Thymus (tissue), 14 donors: ENCODE measurements around the gene C1QTNF8. TPM values are rescaled to one million over a fixed set of nuclear protein-coding genes. Genes with fewer than 3 reads are reported as not detected.

ENCODE experiments used
- DNase-seq, 9 donors: peaks; one replicate each; pipeline ENCODE4 v3.0.0-alpha.2; 2013; ENCODE audit warnings: low spot score in 9 of 9, low read depth in 6 of 9, missing footprints in 1 of 9
- H3K27ac ChIP-seq, 2 donors: one replicate each; pipeline ENCODE4 v1.5.1; 2013; ENCODE audit warnings: control low read depth in 1 of 2, low read depth in 1 of 2, low read length in 1 of 2, mild to moderate bottlenecking in 1 of 2, moderate library complexity in 1 of 2
- H3K27me3 ChIP-seq, 2 donors: one replicate each; pipeline ENCODE4 v1.5.1; 2013; ENCODE audit warnings: low read length in 1 of 2; ENCODE audit not compliant: control insufficient read depth in 2 of 2, insufficient read depth in 1 of 2
- H3K36me3 ChIP-seq, 2 donors: one replicate each; pipeline ENCODE4 v1.5.1; 2013; ENCODE audit warnings: low read length in 1 of 2, mild to moderate bottlenecking in 1 of 2, moderate library complexity in 1 of 2; ENCODE audit not compliant: control insufficient read depth in 2 of 2, insufficient read depth in 2 of 2
- H3K4me1 ChIP-seq, 2 donors: one replicate each; pipeline ENCODE4 v1.5.1; 2013; ENCODE audit warnings: low read length in 2 of 2; ENCODE audit not compliant: control insufficient read depth in 2 of 2, insufficient read depth in 2 of 2
- H3K4me3 ChIP-seq, 2 donors: one replicate each; pipeline ENCODE4 v1.5.1; 2013; ENCODE audit warnings: low read length in 2 of 2, control low read depth in 1 of 2, mild to moderate bottlenecking in 1 of 2
- H3K9me3 ChIP-seq, 2 donors: one replicate each; pipeline ENCODE4 v1.5.1; 2013; ENCODE audit warnings: low read length in 1 of 2, mild to moderate bottlenecking in 1 of 2; ENCODE audit not compliant: control insufficient read depth in 2 of 2, insufficient read depth in 1 of 2
- WGBS: extraction: QIAGEN DNeasy Blood & Tissue Kit; methylation state at CpG from one replicate; pipeline ENCODE4 v1.1.7; 2013; 5-methylcytosine and 5-hydroxymethylcytosine counted together
- long read RNA-seq, 10 donors: transcript quantifications; one replicate each; lab custom pipeline, GENCODE V29; 2026
- polyA plus RNA-seq: library from polyadenylated mRNA; stranded (reverse); fragments of 200-250 nt; gene quantifications from one replicate; pipeline ENCODE4 v1.2.3, GENCODE V29; 2013
- total RNA-seq: library from RNA; stranded (reverse); fragments of 120-200 nt; gene quantifications from one replicate; pipeline ENCODE4 v1.2.4, GENCODE V29; 2013
- donor health status: healthy.

Gene C1QTNF8, protein sequence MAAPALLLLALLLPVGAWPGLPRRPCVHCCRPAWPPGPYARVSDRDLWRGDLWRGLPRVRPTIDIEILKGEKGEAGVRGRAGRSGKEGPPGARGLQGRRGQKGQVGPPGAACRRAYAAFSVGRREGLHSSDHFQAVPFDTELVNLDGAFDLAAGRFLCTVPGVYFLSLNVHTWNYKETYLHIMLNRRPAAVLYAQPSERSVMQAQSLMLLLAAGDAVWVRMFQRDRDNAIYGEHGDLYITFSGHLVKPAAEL
- not detected for total RNA-seq
- polyA plus RNA-seq: 0.05 TPM
- long read RNA-seq, donor 1: 0 reads
- long read RNA-seq, donor 2: 0 reads
- long read RNA-seq, donor 3: 0 reads
- long read RNA-seq, donor 4: 0 reads
- long read RNA-seq, donor 5: 0 reads
- long read RNA-seq, donor 6: 0 reads
- long read RNA-seq, donor 7: 0 reads
- long read RNA-seq, donor 8: 0 reads
- long read RNA-seq, donor 9: 0 reads
- long read RNA-seq, donor 10: 0 reads

DNA sequence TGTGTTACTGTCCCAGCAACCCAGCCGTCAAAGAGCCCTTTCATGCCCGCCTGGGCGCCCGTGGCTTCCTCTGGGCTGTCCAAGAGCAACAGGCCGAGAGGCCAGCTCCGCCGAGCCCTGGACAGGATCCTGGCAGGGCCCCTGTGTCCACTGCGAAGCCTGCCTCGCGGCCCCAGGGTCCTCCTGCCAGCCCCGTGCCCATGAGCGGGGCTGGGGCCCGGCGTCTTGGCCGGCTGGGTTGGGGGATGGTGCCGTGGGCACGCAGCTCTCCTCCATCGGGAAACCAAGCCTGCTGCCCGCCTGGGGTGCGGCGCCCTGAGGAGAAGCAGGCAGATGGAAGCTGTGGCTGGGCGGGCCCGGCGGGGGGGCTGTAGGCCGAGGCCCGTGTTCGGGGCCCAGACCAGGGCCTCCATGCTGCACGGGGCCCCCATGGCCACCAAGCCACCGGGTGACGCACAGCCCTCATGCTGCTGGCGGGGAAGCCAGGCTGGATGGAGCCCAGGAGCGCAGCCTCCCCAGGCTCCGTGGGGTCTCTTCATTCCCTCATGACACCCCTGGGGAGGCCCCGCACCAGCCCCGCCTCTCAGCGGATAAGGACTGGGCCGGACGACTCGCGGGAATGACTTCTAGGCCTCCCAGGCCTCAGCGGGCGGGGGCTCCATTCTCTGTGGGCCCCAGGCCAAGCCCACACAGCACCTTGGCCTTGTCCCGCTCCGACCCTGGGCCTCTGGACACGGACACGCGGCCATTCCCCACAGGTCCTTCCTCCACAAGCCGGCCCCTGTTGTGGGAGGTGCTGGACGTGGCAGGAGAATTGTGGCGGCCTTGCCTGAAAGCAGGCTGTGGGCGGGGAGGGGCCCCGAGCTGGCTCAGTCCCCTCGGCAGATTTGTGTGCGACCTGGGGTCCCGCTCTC is at the start of gene C1QTNF8:
TSS of gene C1QTNF8 (minus strand) at position 76 of the 914 bp plus-strand sequence. CDS start 1,322 bp downstream, outside the sequence.
- WGBS: 80% methylated on average over 55 of the region's 55 CpGs
- Histone ChIP-seq H3K4me1 (no peaks in the 10 kb centered on the region), H3K27me3 (peaks cover 6 to 34% of the 10 kb centered on the region in 2 donors), H3K9me3 (peaks cover 4 to 10% of the 10 kb centered on the region in 2 donors), H3K36me3 (no peaks in the 10 kb centered on the region), H3K4me3 (no peak within 1 kb of the TSS), H3K27ac (no peak within 1 kb of the TSS)
- no peak for DNase-seq

DNA sequence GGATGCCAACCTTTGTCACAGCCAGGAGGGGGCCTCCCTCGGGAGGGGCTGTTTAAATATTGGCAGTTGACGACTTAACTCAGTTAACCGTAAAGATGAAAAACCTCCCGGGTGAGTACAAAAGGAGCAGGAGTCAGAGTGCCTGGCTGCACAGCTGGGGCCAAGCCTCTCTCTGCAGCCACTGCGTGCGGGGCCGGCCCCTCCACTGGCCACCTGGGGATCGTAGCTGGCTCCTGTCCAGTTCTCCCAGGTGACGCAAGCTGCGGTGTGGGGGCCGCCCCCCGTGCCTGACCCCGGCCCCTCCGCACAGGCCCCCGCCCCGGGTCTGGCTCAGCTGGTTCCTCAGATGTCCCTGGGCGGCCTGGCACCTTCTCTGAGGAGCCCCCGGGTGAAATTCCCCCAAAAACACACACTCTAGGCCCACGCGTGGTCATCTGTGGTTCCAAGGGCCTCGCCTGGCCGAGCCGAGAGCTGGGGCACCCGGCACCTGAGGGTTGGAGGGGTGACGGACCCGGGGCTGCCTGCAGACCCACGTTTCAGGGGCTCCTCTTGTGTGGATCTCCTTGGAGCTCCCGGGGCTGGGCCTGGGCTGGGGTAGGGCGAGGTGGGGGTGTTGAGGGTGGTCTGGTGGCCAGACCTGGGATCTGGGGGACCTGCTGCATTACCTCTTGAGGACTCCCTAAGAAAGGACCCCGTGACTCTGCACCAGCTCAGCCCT is 49.5 kb upstream of the C1QTNF8 start:
- 75% methylated on average over 30 of the region's 30 CpGs for WGBS
- Histone ChIP-seq H3K9me3 (peaks cover 1 to 7% of the 10 kb centered on the region in 2 donors), H3K27me3 (peaks cover 0 to 18% of the 10 kb centered on the region in 2 donors), H3K4me1 (no peaks in the 10 kb centered on the region), H3K4me3 (no peak overlapping the region), H3K27ac (no peak overlapping the region), H3K36me3 (no peaks in the 10 kb centered on the region)
- DNase-seq: no peak

DNA sequence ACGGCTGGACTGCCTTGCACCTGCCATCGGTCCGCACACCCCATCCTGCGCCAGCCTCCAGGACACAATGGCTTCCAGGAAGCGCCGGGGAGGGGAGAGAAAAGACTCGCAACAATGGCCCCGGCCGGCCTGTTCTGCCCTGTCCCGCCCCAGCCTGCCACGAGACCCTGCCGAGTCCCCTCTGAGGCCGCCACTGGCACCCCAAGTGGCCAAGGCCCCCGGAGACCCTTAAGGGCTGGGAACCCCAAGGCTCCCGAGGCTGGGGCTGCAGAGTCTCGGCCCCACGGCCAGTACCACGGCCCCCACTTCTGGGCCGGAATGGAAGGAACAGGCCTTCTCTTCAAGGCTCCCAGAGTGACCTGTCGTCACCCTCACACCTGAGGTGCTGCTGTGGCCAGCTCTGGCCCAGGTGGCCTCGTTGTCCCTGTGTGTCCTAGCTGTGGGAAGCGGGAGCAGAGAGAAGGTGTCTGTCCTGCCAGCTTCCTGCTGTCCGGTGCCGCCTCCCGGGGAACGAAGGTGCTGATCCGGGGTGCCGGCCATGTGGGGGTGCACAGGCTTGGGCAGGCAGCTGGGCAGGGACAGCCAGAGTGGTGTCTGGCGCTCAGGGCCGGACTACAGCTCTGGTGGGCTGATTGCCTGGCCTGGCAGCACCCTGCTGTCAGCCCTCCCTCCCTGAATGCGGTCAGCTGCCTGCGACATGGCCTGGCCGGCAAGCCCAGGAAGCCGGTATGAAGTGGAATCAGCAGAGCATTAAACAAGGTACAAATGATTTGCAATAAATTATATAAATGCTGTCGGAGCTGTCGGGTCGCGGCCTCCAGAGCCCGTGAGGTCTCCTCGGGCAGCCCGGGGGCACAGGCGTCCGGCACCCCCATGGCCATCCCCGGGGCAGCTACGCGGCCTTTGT is 48.7 kb upstream of the C1QTNF8 start:
- no peak for DNase-seq
- 85% methylated on average over 46 of the region's 46 CpGs for WGBS
- H3K9me3 ChIP-seq: peaks cover 1 to 7% of the 10 kb centered on the region in 2 donors
- H3K4me3 ChIP-seq: no peak overlapping the region
- H3K27ac ChIP-seq: no peak overlapping the region
- peaks cover 0 to 11% of the 10 kb centered on the region in 2 donors for H3K27me3 ChIP-seq
- no peaks in the 10 kb centered on the region for H3K4me1 ChIP-seq
- H3K36me3 ChIP-seq: no peaks in the 10 kb centered on the region

DNA sequence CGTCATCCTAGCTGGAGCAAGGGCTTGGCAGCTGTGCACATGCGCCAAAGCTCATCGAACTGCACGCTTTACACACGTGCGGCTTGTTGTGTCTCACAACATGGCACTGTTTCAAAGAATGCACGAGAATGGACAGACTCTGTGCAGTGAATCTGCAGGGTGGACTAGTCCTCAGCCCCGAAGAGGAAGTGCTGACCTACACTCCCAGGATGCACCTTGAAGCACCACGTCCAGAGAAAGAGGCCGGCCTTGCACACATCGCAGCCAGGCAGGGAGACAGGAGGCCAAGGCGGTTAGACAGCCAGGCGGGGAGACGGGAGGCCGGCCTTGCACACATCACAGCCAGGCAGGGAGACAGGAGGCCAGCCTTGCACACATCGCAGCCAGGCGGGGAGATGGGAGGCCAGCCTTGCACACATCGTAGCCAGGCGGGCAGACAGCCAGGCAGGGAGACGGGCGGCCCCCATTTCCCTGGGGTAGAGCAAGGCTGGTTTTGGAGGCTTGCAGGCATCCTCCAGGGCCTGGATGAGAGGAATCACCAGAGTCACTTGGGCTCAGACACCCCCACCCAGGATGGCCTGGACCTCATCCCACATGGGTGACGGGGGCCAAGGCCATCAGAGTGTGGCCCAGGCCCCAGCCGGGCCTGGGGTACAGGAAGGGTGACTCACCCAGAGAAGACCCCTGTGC is 47.9 kb upstream of the C1QTNF8 start:
- Histone ChIP-seq H3K4me1 (no peaks in the 10 kb centered on the region), H3K4me3 (no peak overlapping the region), H3K27me3 (peaks cover 0 to 7% of the 10 kb centered on the region in 2 donors), H3K9me3 (peaks cover 1 to 7% of the 10 kb centered on the region in 2 donors), H3K36me3 (no peaks in the 10 kb centered on the region), H3K27ac (no peak overlapping the region)
- 87% methylated on average over 23 of the region's 23 CpGs for WGBS
- no peak for DNase-seq

DNA sequence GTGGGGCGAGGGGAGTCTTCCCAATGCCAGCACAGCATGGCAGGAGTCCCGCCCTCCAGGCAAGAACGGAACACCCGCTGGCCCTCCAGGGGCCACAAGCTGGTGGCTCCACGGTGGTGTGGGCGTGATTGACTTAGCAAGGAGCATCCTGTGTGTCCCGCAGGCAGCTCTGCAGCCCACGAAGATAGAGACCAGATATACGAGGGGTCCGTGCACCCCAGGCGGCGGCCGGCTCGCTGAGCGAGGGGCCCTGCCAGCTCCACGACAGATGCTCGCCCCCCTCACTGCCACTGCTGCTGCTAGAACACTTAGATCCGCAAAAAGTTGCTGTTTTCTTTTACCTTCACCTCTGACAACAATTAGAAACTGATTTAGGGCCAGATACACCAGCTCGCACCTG is 46.9 kb upstream of the C1QTNF8 start:
- H3K27me3 ChIP-seq: peaks cover 0 to 7% of the 10 kb centered on the region in 2 donors
- DNase-seq: no peak
- 85% methylated on average over 19 of the region's 19 CpGs for WGBS

DNA sequence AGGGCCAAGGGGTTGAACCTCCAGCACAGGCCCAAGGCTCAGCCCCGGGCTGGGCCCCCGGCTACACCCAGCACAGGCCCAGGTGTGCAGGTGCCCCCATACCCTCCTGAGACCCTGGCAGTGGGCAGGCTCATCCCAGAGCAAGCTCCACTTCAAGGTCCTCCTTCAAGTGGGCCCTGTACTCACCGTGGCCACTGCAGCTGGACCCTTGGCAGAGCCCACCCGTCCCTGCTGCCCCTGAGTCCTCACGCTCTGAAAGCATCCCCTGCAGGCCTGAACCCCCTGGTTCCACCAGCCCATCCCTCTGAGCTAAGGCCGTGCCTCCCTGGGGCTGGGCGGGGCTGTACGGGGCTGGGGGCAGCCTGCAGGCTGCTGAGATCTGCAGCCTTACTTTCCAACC is 45.7 kb upstream of the C1QTNF8 start:
- Histone ChIP-seq H3K4me1 (no peaks in the 10 kb centered on the region), H3K27me3 (peaks cover 0 to 7% of the 10 kb centered on the region in 2 donors), H3K36me3 (no peaks in the 10 kb centered on the region), H3K9me3 (no peaks in the 10 kb centered on the region), H3K27ac (no peak overlapping the region), H3K4me3 (no peak overlapping the region)
- no peak for DNase-seq
- WGBS: 88% methylated on average over 8 of the region's 8 CpGs

More for the DNA sequence above, 46.9 kb upstream of the C1QTNF8 start:
- Histone ChIP-seq H3K27ac (no peak overlapping the region), H3K36me3 (no peaks in the 10 kb centered on the region), H3K4me1 (no peaks in the 10 kb centered on the region), H3K4me3 (no peak overlapping the region), H3K9me3 (peaks cover 1 to 4% of the 10 kb centered on the region in 2 donors)

DNA sequence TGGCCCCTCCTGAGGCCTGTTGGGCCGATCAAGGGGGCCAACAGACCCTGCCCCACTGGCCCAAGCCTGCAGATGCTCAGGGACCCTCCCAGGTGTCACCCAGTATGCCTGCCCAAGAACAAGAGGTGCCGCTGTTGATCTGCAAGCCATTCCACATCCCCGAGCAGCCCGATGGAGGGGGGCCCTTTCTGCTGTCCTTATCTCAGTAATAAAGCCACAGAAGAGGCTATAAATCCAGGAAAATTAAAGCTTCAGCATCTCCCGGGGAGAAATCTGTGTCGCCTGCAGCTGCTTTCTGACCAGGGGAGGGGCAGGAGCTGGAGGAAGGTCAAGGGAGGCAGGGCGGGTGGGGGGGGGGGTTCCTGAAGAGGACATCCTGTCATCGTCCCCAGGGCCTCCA is 45.1 kb upstream of the C1QTNF8 start:
- 60% methylated on average over 8 of the region's 8 CpGs for WGBS
- no peaks in the 10 kb centered on the region for H3K36me3 ChIP-seq
- peaks cover 0 to 7% of the 10 kb centered on the region in 2 donors for H3K27me3 ChIP-seq
- no peak for DNase-seq
- H3K9me3 ChIP-seq: no peaks in the 10 kb centered on the region
- no peak overlapping the region for H3K27ac ChIP-seq
- no peaks in the 10 kb centered on the region for H3K4me1 ChIP-seq
- H3K4me3 ChIP-seq: no peak overlapping the region
